Endothelial cell of umbilical vein (primary cell): Measurements from ENCODE around the gene RPS6KA5. TPM values are rescaled to one million over a fixed set of nuclear protein-coding genes. Genes with fewer than 3 reads are reported as not detected.

Source experiments
- BruUV-seq: library from RNA; stranded (reverse); fragments of 400-500 nt; replicated peaks from 2 replicates; lab custom pipeline; 2021; lab: Mats Ljungman, UMichigan
- CTCF ChIA-PET: fragments of 300-600, 350-600 bp; sonication (Branson Sonifier 250); formaldehyde crosslinking; loops from one replicate; lab custom pipeline; 2021; ENCODE audit warnings: antibody characterized with exemption, inconsistent platforms; lab: Charles Lee
- POLR2A ChIA-PET: fragments of 300-600, 350-600 bp; sonication (Branson Sonifier 250); formaldehyde crosslinking; loops from one replicate; lab custom pipeline; 2021; ENCODE audit warnings: antibody characterized with exemption, inconsistent platforms; lab: Charles Lee
- DNase-seq: peaks from one replicate; pipeline ENCODE4 v3.0.0-alpha.2; 2011; ENCODE audit warnings: low read depth, low spot score
- FAIRE-seq: peaks from 2 replicates; lab custom pipeline; 2011; peaks lifted over from hg19 to GRCh38; lab: Jason Lieb, UNC
- H2AFZ ChIP-seq: 2 replicates; pipeline ENCODE4 v1.6.0; 2012; ENCODE audit warnings: low read depth, low read length, control low read depth, inconsistent platforms
- H3K27ac ChIP-seq: 2 replicates; pipeline ENCODE4 v1.5.1; 2011; ENCODE audit warnings: low read depth, mild to moderate bottlenecking, control low read depth, low read length, moderate library complexity; ENCODE audit not compliant: insufficient read depth
- H3K27me3 ChIP-seq, 2 experiments: 2 replicates each; pipeline versions ENCODE4 v1.6.0 to v1.6.1; 2011; ENCODE audit warnings: low read length in 2 of 2, mixed read lengths in 1 of 2; ENCODE audit not compliant: control insufficient read depth in 2 of 2, insufficient read depth in 2 of 2
- H3K36me3 ChIP-seq, 2 experiments: 2 replicates in 1 of 2; 3 replicates in 1 of 2; pipeline ENCODE4 v1.5.1; 2011; ENCODE audit warnings: low read length in 2 of 2, mild to moderate bottlenecking in 1 of 2, moderate library complexity in 1 of 2; ENCODE audit not compliant: control insufficient read depth in 2 of 2, insufficient read depth in 2 of 2; ENCODE audit errors: extremely low read depth in 1 of 2
- H3K4me1 ChIP-seq: 3 replicates; pipeline ENCODE4 v1.5.1; 2011; ENCODE audit warnings: mild to moderate bottlenecking, low read length; ENCODE audit not compliant: control insufficient read depth, insufficient read depth; ENCODE audit errors: extremely low read depth
- H3K4me2 ChIP-seq: 2 replicates; pipeline ENCODE4 v1.6.1; 2011; ENCODE audit warnings: low read length, control low read depth, mixed read lengths; ENCODE audit not compliant: insufficient read depth
- H3K4me3 ChIP-seq, 3 experiments: fragments of 200-600 bp in 1 of 3; sonication (generic), shearing (Covaris generic) in 1 of 3; replicated peaks in 1 of 3; 2 replicates each; pipeline ENCODE4 v1.5.1; 2011 to 2016; ENCODE audit warnings: control low read depth in 3 of 3, low read length in 3 of 3, mild to moderate bottlenecking in 2 of 3, inconsistent platforms in 1 of 3, low read depth in 1 of 3, moderate library complexity in 1 of 3; ENCODE audit not compliant: insufficient read depth in 1 of 3
- H3K79me2 ChIP-seq: 2 replicates; pipeline ENCODE4 v1.6.0; 2012; ENCODE audit warnings: low read length, inconsistent platforms; ENCODE audit not compliant: control insufficient read depth, insufficient read depth
- H3K9ac ChIP-seq: replicated peaks from 2 replicates; pipeline ENCODE3; 2011; ENCODE audit warnings: low read length, control low read depth; ENCODE audit not compliant: insufficient read depth; ENCODE audit errors: extremely low read depth
- H3K9me1 ChIP-seq: replicated peaks from 3 replicates; pipeline ENCODE4 v1.6.0; 2011; ENCODE audit warnings: mild to moderate bottlenecking, low read length; ENCODE audit not compliant: control insufficient read depth, insufficient read depth; ENCODE audit errors: extremely low read depth
- H3K9me3 ChIP-seq: replicated peaks from 2 replicates; pipeline ENCODE4 v1.5.1; 2012; ENCODE audit warnings: low read length, inconsistent platforms; ENCODE audit not compliant: control insufficient read depth, insufficient read depth
- H4K20me1 ChIP-seq: replicated peaks from 2 replicates; pipeline ENCODE3; 2011; ENCODE audit warnings: mild to moderate bottlenecking, low read length; ENCODE audit not compliant: control insufficient read depth, insufficient read depth; ENCODE audit errors: extremely low read depth
- CTCF ChIP-seq, 2 donors: IDR thresholded peaks; 1 replicate in 1 of 2; 2 replicates in 1 of 2; pipeline ENCODE4 v1.5.1; 2011; ENCODE audit warnings: low read length in 2 of 2, mild to moderate bottlenecking in 2 of 2, moderate library complexity in 2 of 2, control low read depth in 1 of 2, inconsistent platforms in 1 of 2, low read depth in 1 of 2; ENCODE audit not compliant: insufficient read depth in 1 of 2; ENCODE audit errors: extremely low read depth in 1 of 2
- EZH2 ChIP-seq: IDR thresholded peaks from 2 replicates; pipeline ENCODE4 v1.6.1; 2012; ENCODE audit warnings: borderline replicate concordance, low read depth, mild to moderate bottlenecking, moderate library complexity, low read length, inconsistent platforms; ENCODE audit not compliant: severe bottlenecking
- FOS ChIP-seq: IDR thresholded peaks from 2 replicates; pipeline ENCODE4 v1.6.1; 2011; ENCODE audit warnings: mild to moderate bottlenecking, low read length, moderate library complexity, borderline replicate concordance; ENCODE audit not compliant: insufficient read depth
- GATA2 ChIP-seq: IDR thresholded peaks from 2 replicates; pipeline ENCODE4 v1.7.0; 2011; ENCODE audit warnings: low read depth, mild to moderate bottlenecking, moderate library complexity, mixed read lengths, low read length; ENCODE audit not compliant: insufficient read length, insufficient read depth
- JUN ChIP-seq: IDR thresholded peaks from 2 replicates; pipeline ENCODE4 v1.6.1; 2011; ENCODE audit warnings: borderline replicate concordance, low read depth; ENCODE audit not compliant: insufficient read length, insufficient read depth
- MAX ChIP-seq: IDR thresholded peaks from 2 replicates; pipeline ENCODE4 v1.6.1; 2011; ENCODE audit not compliant: insufficient read depth, insufficient read length
- MYC ChIP-seq: IDR thresholded peaks from one replicate; pipeline ENCODE4 v1.6.1; 2011; ENCODE audit warnings: mild to moderate bottlenecking, low read depth, low read length
- POLR2A ChIP-seq: IDR thresholded peaks from 2 replicates; pipeline ENCODE4 v1.6.1; 2012; ENCODE audit warnings: low read depth, mild to moderate bottlenecking, control low read depth, low read length
- POLR2AphosphoS5 ChIP-seq: IDR thresholded peaks from 2 replicates; pipeline ENCODE4 v1.6.1; 2012; ENCODE audit warnings: low read depth, mild to moderate bottlenecking, control low read depth, low read length, moderate library complexity; ENCODE audit not compliant: insufficient read depth
- dilution Hi-C: fragments of 300-500 bp; cut with MboI; formaldehyde crosslinking; loops from one replicate; pipeline ENCODE4 v1.15.0; 2019; ENCODE audit warnings: low sequenced_read_pairs; ENCODE audit not compliant: extremely low pct_ligation_motif_present
- intact Hi-C: fragments of 100-400 bp; cut with micrococcal nuclease; formaldehyde crosslinking; loops from one replicate; pipeline ENCODE4 v1.10.0; 2022
- polyA plus RNA-seq, 4 experiments: library from polyadenylated mRNA; depleted of rRNA in 3 of 4; stranded (reverse) in 3 of 4; unstranded in 1 of 4; fragments of >200 nt; gene quantifications; 2 replicates each; pipeline versions ENCODE4 v1.2.1 to v1.2.3, GENCODE V29; 2011 to 2012; ENCODE audit warnings: missing spikeins in 1 of 4
- total RNA-seq: library from RNA; stranded (reverse); gene quantifications from 2 replicates; pipeline ENCODE4 v1.2.3, GENCODE V29; 2021

The RPS6KA5 gene
- total and polyA plus RNA-seq, 2 donors (not counting 3 experiments of a cell fraction or from before 2014, with no cell fraction given): 2.9 to 5.4 TPM

GRCh38 chr14:90996967-90997366 is 63.5 kb downstream of the RPS6KA5 start:
- DNase-seq (no peak), FAIRE-seq (no peak)
- Histone ChIP-seq H2AFZ (no peak overlapping the region), H3K9ac (no peak overlapping the region), H3K36me3 (no peaks in the 10 kb centered on the region), H3K79me2 (no peaks in the 10 kb centered on the region), H3K27ac (no peak overlapping the region), H3K9me3 (no peaks in the 10 kb centered on the region), H3K4me3 (no peak overlapping the region), H3K4me1 (peaks cover 4% of the 10 kb centered on the region), H3K4me2 (no peak overlapping the region), H3K9me1 (peaks cover 2% of the 10 kb centered on the region), H3K27me3 (no peaks in the 10 kb centered on the region), H4K20me1 (no peaks in the 10 kb centered on the region)
- ChIA-PET POLR2A (no interaction called here), CTCF (interaction anchor here (1.3 kb wide), 1 partner anchor 15 kb away, joined by 3 read pairs; no protein-coding TSS in a partner anchor)
- no peak for TF ChIP-seq EZH2
- TF ChIP-seq GATA2: no peak
- no peak for TF ChIP-seq JUN
- no peak for TF ChIP-seq CTCF (IDR thresholded peaks at IDR 0.05; ENCODE audit: extremely low read depth in 1 of 2, insufficient read depth in 1 of 2, low read depth in 1 of 2, low read length in 2 of 2)
- no peak for TF ChIP-seq POLR2A
- no peak for TF ChIP-seq POLR2AphosphoS5
- no peak for TF ChIP-seq FOS
- no peak for TF ChIP-seq MAX
- no peak for TF ChIP-seq MYC
- BruUV-seq: no TSS peak
- dilution Hi-C loops: no loop called here
- intact Hi-C loops: no loop called here
